ENCODE results near the gene SLAIN2.

GRCh38 chr4:48403358-48403757 is 62.0 kb downstream of the SLAIN2 start:
- no peak for TF ChIP-seq CTCF (IDR thresholded peaks at IDR 0.05)
- no peak for TF ChIP-seq POLR2A (IDR thresholded peaks at IDR 0.05)
